HepG2 (cell line): ENCODE results near the gene MEF2B. TPM values are rescaled to one million over a fixed set of nuclear protein-coding genes. Genes with fewer than 3 reads are reported as not detected.

ENCODE experiments used
- ATM ChIP-seq: fragments of 450-650 bp; IDR thresholded peaks from 2 replicates; pipeline ENCODE4 v1.7.1; 2017; ENCODE audit warnings: mild to moderate bottlenecking, borderline replicate concordance
- ELF1 ChIP-seq: sonication (generic); formaldehyde crosslinking; IDR thresholded peaks from 2 replicates; pipeline ENCODE4 v1.4.0; 2020; ENCODE audit warnings: missing genetic modification reagents
- ELF3 ChIP-seq: IDR thresholded peaks from 2 replicates; pipeline ENCODE4 v1.6.1; 2016; ENCODE audit warnings: missing genetic modification reagents, missing compliant biosample characterization
- ERF ChIP-seq: IDR thresholded peaks from 2 replicates; pipeline ENCODE4 v1.6.1; 2018; ENCODE audit warnings: missing biosample characterization, missing genetic modification reagents
- GABPA ChIP-seq, 2 experiments: IDR thresholded peaks; 2 replicates each; pipeline ENCODE4 v1.6.1; 2011 to 2016; ENCODE audit warnings: low read depth in 2 of 2, low read length in 1 of 2, missing biosample characterization in 1 of 2, missing genetic modification characterization in 1 of 2
- GABPB1 ChIP-seq: IDR thresholded peaks from 2 replicates; pipeline ENCODE4 v1.6.1; 2016; ENCODE audit warnings: mild to moderate bottlenecking, missing genetic modification reagents, moderate library complexity, missing compliant biosample characterization
- MYC ChIP-seq: sonication (generic); formaldehyde crosslinking; IDR thresholded peaks from 2 replicates; pipeline ENCODE4 v1.9.0; 2021; ENCODE audit warnings: missing genetic modification reagents, borderline replicate concordance
- RAD21 ChIP-seq: fragments of 450-650 bp; formaldehyde crosslinking; IDR thresholded peaks from 2 replicates; pipeline ENCODE4 v1.5.0; 2020; ENCODE audit warnings: mild to moderate bottlenecking
- STAG1 ChIP-seq: sonication (generic); formaldehyde crosslinking; IDR thresholded peaks from 2 replicates; pipeline ENCODE4 v1.4.0; 2020; ENCODE audit warnings: missing genetic modification reagents
- THAP11 ChIP-seq: IDR thresholded peaks from 2 replicates; pipeline ENCODE4 v1.6.1; 2016; ENCODE audit warnings: missing biosample characterization, missing genetic modification reagents
- ZNF24 ChIP-seq: fragments of 450-650 bp; IDR thresholded peaks from 2 replicates; pipeline ENCODE4 v1.6.1; 2017; ENCODE audit warnings: antibody characterized with exemption, mild to moderate bottlenecking
- ZNF329 ChIP-seq: sonication (generic); formaldehyde crosslinking; IDR thresholded peaks from 2 replicates; pipeline ENCODE4 v1.9.0; 2021; ENCODE audit warnings: low read depth, mild to moderate bottlenecking, missing genetic modification reagents
- ZNF614 ChIP-seq: IDR thresholded peaks from 2 replicates; pipeline ENCODE4 v1.6.1; 2018; ENCODE audit warnings: missing biosample characterization, missing genetic modification reagents, inconsistent platforms, borderline replicate concordance
- ZNF691 ChIP-seq: sonication (generic); formaldehyde crosslinking; IDR thresholded peaks from 2 replicates; pipeline ENCODE4 v1.4.0; 2020; ENCODE audit warnings: missing genetic modification reagents, low read depth, mild to moderate bottlenecking, borderline replicate concordance
- ZNF777 ChIP-seq: sonication (generic); formaldehyde crosslinking; IDR thresholded peaks from 2 replicates; pipeline ENCODE4 v1.4.0; 2020; ENCODE audit warnings: missing genetic modification reagents
- ZNF781 ChIP-seq: sonication (generic); formaldehyde crosslinking; IDR thresholded peaks from 2 replicates; pipeline ENCODE4 v1.5.1; 2020; ENCODE audit warnings: borderline replicate concordance, mild to moderate bottlenecking, missing genetic modification reagents; ENCODE audit errors: not compliant biosample characterization
- ZNF788 ChIP-seq: sonication (generic); formaldehyde crosslinking; IDR thresholded peaks from 2 replicates; pipeline ENCODE4 v1.5.0; 2020; ENCODE audit warnings: mild to moderate bottlenecking, missing genetic modification reagents, borderline replicate concordance
- polyA plus RNA-seq, 8 experiments: library from polyadenylated mRNA; depleted of rRNA in 3 of 8; stranded (reverse) in 7 of 8; unstranded in 1 of 8; fragments of >200 nt; fragmentation: Illumina TruSeq in 4 of 8; extraction: Trizol in 4 of 8; gene quantifications; 2 replicates each; pipeline versions ENCODE4 v1.2.1 to v1.2.3, GENCODE V29; 2011 to 2016; ENCODE audit warnings: low read depth in 4 of 8, missing spikeins in 1 of 8, mixed read lengths in 1 of 8; ENCODE audit not compliant: insufficient read depth in 1 of 8
- total RNA-seq, 5 experiments: library from RNA; depleted of rRNA; stranded (reverse); fragments of >200 nt; fragmentation: Illumina TruSeq; extraction: Trizol; gene quantifications; 2 replicates each; pipeline ENCODE4 v1.2.3, GENCODE V29; 2016; ENCODE audit warnings: low read depth in 1 of 5
- TF ChIP-seq, protein P1 (sequence below): IDR thresholded peaks from 2 replicates; pipeline ENCODE4 v1.6.1; 2016; ENCODE audit warnings: missing genetic modification reagents, missing compliant biosample characterization
- TF ChIP-seq, protein P2 (sequence below): sonication (generic); formaldehyde crosslinking; IDR thresholded peaks from 2 replicates; pipeline ENCODE4 v1.5.1; 2020; ENCODE audit warnings: mild to moderate bottlenecking, missing genetic modification reagents, moderate library complexity
- TF ChIP-seq, protein P3 (sequence below): sonication (generic); formaldehyde crosslinking; IDR thresholded peaks from 2 replicates; pipeline ENCODE4; 2020; ENCODE audit warnings: missing genetic modification reagents, mild to moderate bottlenecking, borderline replicate concordance

Gene MEF2B
- total and polyA plus RNA-seq, 2 of the 13 experiments (the other 11 are each of a cell fraction or from before 2014, with no cell fraction given), result 1.2 to 1.7 TPM

DNA sequence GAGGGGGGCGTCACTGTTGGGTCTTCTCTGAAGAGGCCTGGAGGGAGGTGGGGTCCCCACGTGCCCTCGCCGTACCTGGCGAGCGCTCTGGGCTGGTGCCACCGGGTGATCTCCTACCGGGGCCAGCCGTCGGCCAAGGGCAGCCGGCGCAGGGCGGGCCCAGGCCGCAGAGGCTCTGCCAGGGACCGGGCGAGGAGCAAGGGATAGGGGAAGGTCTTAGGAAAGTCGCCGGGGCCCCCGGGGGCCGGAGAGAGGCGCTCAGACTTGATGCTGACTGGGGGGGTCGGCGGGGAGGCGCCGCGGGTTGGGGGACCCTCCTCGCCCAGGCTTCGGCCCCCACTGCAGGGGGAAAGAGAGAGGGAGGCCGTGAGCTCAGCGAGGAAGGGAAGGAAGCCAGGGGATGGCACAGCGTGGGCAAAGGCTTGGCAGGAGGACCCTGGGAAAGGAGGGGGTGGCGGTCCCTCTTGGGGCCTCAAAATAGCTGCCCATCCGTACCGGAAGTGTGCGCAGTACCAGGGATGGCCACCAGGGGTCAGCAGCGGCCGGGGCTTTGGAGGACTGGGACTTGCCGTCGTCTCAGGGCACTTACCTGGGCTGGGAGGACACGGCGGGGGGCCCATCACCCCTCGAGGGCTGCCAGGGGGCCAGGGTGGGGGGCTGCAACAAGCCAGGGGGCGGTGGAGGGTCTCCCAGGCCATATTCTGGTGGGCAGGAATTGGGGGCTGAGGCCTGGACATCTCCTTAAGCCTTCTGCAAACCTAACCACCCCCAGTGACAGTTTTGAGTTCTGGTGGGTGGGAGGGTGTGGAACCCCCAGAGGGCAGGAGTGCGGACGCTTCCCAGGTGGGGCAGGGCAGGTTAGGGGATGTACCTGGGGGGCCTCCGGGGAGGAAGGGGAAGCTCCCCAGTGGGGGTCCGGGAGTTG, 24.1 kb downstream of the MEF2B start (continued):
- TF ChIP-seq ZNF691 (CRISPR knock-in tag), result 0 out of 2 replicates have a peak, but pooled peaks have one; percentile 14
- TF ChIP-seq STAG1 (CRISPR knock-in tag), result peak; percentile 88
- 0 out of 2 replicates have a peak, but pooled peaks have one; percentile 39 for TF ChIP-seq ZNF329 (CRISPR knock-in tag)
- no peak for TF ChIP-seq ZNF24
- TF ChIP-seq, protein P1, sequence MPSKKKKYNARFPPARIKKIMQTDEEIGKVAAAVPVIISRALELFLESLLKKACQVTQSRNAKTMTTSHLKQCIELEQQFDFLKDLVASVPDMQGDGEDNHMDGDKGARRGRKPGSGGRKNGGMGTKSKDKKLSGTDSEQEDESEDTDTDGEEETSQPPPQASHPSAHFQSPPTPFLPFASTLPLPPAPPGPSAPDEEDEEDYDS, result no peak
- TF ChIP-seq, protein P2, sequence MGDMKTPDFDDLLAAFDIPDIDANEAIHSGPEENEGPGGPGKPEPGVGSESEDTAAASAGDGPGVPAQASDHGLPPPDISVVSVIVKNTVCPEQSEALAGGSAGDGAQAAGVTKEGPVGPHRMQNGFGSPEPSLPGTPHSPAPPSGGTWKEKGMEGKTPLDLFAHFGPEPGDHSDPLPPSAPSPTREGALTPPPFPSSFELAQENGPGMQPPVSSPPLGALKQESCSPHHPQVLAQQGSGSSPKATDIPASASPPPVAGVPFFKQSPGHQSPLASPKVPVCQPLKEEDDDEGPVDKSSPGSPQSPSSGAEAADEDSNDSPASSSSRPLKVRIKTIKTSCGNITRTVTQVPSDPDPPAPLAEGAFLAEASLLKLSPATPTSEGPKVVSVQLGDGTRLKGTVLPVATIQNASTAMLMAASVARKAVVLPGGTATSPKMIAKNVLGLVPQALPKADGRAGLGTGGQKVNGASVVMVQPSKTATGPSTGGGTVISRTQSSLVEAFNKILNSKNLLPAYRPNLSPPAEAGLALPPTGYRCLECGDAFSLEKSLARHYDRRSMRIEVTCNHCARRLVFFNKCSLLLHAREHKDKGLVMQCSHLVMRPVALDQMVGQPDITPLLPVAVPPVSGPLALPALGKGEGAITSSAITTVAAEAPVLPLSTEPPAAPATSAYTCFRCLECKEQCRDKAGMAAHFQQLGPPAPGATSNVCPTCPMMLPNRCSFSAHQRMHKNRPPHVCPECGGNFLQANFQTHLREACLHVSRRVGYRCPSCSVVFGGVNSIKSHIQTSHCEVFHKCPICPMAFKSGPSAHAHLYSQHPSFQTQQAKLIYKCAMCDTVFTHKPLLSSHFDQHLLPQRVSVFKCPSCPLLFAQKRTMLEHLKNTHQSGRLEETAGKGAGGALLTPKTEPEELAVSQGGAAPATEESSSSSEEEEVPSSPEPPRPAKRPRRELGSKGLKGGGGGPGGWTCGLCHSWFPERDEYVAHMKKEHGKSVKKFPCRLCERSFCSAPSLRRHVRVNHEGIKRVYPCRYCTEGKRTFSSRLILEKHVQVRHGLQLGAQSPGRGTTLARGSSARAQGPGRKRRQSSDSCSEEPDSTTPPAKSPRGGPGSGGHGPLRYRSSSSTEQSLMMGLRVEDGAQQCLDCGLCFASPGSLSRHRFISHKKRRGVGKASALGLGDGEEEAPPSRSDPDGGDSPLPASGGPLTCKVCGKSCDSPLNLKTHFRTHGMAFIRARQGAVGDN (CRISPR knock-in tag), result peak; percentile 46
- no peak for TF ChIP-seq GABPA (IDR thresholded peaks at IDR 0.05; ENCODE audit: low read depth, low read length)
- peak; percentile 63 for TF ChIP-seq GABPA (CRISPR knock-in tag; IDR thresholded peaks at IDR 0.05; ENCODE audit: low read depth)
- TF ChIP-seq ZNF614, result peak; percentile 30; the same call in 1 of the 2 replicates
- peak; percentile 30; the same call in 1 of the 2 replicates for TF ChIP-seq MYC (CRISPR knock-in tag)
- no peak for TF ChIP-seq ATM
- TF ChIP-seq RAD21, result peak; percentile 90
- no peak for TF ChIP-seq ZNF781 (CRISPR knock-in tag)
- 0 out of 2 replicates have a peak, but pooled peaks have one; percentile 37 for TF ChIP-seq ERF (CRISPR knock-in tag)
- TF ChIP-seq, protein P3, sequence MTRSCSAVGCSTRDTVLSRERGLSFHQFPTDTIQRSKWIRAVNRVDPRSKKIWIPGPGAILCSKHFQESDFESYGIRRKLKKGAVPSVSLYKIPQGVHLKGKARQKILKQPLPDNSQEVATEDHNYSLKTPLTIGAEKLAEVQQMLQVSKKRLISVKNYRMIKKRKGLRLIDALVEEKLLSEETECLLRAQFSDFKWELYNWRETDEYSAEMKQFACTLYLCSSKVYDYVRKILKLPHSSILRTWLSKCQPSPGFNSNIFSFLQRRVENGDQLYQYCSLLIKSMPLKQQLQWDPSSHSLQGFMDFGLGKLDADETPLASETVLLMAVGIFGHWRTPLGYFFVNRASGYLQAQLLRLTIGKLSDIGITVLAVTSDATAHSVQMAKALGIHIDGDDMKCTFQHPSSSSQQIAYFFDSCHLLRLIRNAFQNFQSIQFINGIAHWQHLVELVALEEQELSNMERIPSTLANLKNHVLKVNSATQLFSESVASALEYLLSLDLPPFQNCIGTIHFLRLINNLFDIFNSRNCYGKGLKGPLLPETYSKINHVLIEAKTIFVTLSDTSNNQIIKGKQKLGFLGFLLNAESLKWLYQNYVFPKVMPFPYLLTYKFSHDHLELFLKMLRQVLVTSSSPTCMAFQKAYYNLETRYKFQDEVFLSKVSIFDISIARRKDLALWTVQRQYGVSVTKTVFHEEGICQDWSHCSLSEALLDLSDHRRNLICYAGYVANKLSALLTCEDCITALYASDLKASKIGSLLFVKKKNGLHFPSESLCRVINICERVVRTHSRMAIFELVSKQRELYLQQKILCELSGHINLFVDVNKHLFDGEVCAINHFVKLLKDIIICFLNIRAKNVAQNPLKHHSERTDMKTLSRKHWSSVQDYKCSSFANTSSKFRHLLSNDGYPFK (CRISPR knock-in tag), result peak; percentile 52; the same call in 1 of the 2 replicates
- TF ChIP-seq ZNF788, result peak; percentile 49; the same call in 1 of the 2 replicates
- peak; percentile 76 for TF ChIP-seq GABPB1
- TF ChIP-seq ELF3 (CRISPR knock-in tag), result peak; percentile 35; the same call in 1 of the 2 replicates
- TF ChIP-seq THAP11 (CRISPR knock-in tag), result peak; percentile 33; the same call in 1 of the 2 replicates
- TF ChIP-seq ZNF777 (CRISPR knock-in tag), result 0 out of 2 replicates have a peak, but pooled peaks have one; percentile 44
- peak; percentile 89 for TF ChIP-seq ELF1 (CRISPR knock-in tag)
